Activated CD4-positive, CD25-positive, alpha-beta regulatory T cell treated with anti-CD3 and anti-CD28 coated beads, Interleukin-2, amount 50 U/mL, for 16 hours (primary cell): Measurements from ENCODE around the gene PALLD.

Experiments used
- DNase-seq: peaks from one replicate; pipeline ENCODE4 v3.0.0-alpha.2; 2020; ENCODE audit warnings: low read depth, low spot score

PALLD gene

GRCh38 chr4:168731006-168731636, 234.3 kb downstream of the PALLD start:
- no peak for DNase-seq

- DNase-seq = no peak
Measured at GRCh38 chr4:168731706-168732414, 235.0 kb downstream of the PALLD start.

- no peak for DNase-seq
Measured at GRCh38 chr4:168732714-168733113, 235.9 kb downstream of the PALLD start.

- no peak for DNase-seq
Measured at GRCh38 chr4:168734703-168735678, 238.1 kb downstream of the PALLD start.

- DNase-seq = no peak
Measured at GRCh38 chr4:168735735-168736134, 238.9 kb downstream of the PALLD start.

GRCh38 chr4:168736860-168737805, 240.3 kb downstream of the PALLD start:
- DNase-seq = no peak

- DNase-seq = no peak
Measured at GRCh38 chr4:168737806-168738172, 240.9 kb downstream of the PALLD start.

- no peak for DNase-seq
Measured at GRCh38 chr4:168739886-168740285, 243.0 kb downstream of the PALLD start.

- DNase-seq = no peak
Measured at GRCh38 chr4:168740691-168741090, 243.8 kb downstream of the PALLD start.

GRCh38 chr4:168741281-168742173, 244.7 kb downstream of the PALLD start:
- DNase-seq = no peak

GRCh38 chr4:168743131-168743530, 246.3 kb downstream of the PALLD start:
- no peak for DNase-seq

GRCh38 chr4:168743601-168744000, 246.7 kb downstream of the PALLD start:
- no peak for DNase-seq

GRCh38 chr4:168744021-168744420, 247.2 kb downstream of the PALLD start:
- DNase-seq = no peak

GRCh38 chr4:168748807-168749206, 252.0 kb downstream of the PALLD start:
- no peak for DNase-seq

- DNase-seq = no peak
Measured at GRCh38 chr4:168751263-168752225, 254.7 kb downstream of the PALLD start.

GRCh38 chr4:168755598-168756477, 259.0 kb downstream of the PALLD start:
- DNase-seq = no peak

GRCh38 chr4:168757500-168757899, 260.6 kb downstream of the PALLD start:
- DNase-seq = no peak

GRCh38 chr4:168758351-168758876, 261.6 kb downstream of the PALLD start:
- DNase-seq = no peak
